CD4-positive, alpha-beta T cell treated with Interleukin-15 for 4 hours (primary cell): ENCODE data around the gene WDR27.
"Not testable (repeated sequence)": the region's sequence is repeated elsewhere in the genome, so short reads cannot be mapped to it uniquely, and the experiment has no call there.

Source experiments
- DNase-seq: peaks from one replicate; pipeline ENCODE4 v3.0.0-alpha.2; 2020; ENCODE audit warnings: low spot score

WDR27 gene

DNA sequence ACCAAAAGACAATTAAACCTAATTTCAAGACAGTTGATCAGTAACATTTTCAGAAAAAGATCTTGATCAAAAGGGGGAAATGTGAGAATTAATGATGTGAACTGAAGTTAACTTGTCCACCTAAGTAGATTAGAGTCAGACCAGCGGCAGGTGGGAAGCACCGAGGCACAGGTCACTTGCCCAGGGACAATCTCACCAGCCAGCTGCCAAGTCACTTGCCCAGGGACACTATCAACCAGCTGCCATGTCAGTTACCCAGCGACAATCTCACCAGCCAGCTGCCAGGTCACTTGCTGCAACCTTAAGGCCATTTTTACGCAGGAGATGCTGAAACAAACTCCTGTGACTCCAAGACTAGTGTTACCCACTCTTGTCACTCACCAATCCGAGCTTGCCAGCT is 260.5 kb downstream of the WDR27 start:
- DNase-seq: no peak

DNA sequence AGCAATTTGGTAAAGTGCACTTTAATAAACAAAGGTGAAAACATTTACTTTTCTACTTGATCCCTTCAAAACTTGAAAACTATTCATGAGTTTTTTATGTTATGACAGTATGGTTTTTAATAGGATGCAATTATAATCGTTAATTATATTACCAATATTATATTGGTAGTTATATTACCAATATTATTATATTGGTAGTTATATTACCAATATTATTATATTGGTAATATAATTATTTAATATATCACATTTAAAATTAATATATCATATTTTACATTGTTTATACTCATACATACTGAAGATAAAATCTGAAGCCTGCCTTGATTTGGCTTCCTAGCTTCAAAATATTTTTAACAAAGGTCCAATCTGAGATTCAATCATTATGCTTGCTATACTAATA is 262.1 kb downstream of the WDR27 start:
- no peak for DNase-seq

- DNase-seq: not testable (repeated sequence)
Observed at GRCh38 chr6:169434554-169434953, 267.3 kb downstream of the WDR27 start.

GRCh38 chr6:169429001-169429400 is 272.8 kb downstream of the WDR27 start:
- DNase-seq: no peak

GRCh38 chr6:169428532-169428931 is 273.3 kb downstream of the WDR27 start:
- DNase-seq: no peak

DNA sequence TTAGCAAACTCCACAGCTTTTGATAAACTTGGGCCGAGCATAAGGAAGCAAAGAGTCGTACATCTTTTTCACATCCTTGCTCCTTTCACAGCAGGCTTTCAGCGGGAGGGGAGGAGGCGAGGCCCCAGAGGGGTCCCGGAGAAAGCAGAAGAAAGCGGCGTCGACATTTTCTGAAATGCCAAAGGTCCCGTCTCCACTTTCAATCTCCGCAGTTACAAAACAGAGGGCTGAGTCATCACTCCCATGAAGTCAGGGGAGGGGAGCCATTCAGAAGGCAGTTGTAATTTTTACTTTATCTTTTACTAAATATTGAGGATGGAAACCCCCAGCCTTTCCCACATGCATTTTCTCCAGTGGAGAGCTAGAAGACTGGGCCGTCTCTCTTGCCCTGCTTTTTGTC is 274.0 kb downstream of the WDR27 start:
- no peak for DNase-seq

- no peak for DNase-seq
Observed at GRCh38 chr6:169426611-169427010, 275.2 kb downstream of the WDR27 start.

- no peak for DNase-seq
Observed at GRCh38 chr6:169425628-169426370, 276.0 kb downstream of the WDR27 start.

GRCh38 chr6:169424821-169425240 is 277.0 kb downstream of the WDR27 start:
- no peak for DNase-seq

DNA sequence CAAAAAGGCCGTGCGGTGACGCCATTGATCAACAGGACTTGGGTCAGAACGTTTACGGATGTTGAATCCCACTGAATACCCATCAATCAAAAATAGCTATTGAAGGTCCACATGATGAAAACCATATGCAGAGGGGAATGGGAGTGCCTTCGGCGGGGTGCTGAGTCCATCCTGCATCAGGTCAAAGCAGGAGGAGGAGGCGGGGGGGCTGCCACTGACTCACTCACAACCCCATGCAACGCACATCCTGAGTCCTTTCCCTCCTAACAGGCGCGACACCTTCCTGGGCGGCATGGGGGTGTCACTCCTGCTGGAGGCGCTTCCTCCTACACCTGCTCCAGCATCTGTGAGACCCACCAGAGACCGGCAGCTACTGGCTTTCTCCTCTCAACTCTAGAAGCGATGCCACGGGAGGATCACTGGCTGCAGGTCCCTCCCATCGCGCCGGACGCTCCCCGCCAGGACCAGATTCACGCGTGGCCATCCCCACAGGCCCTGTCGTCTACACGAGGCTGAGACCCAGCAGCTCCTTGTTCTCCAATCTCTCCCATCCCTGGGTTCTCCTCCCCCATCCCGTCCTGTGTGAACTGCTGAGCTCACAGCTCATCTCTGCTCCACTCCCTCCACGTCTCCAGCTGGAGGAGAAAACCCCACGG is 277.6 kb downstream of the WDR27 start:
- DNase-seq: no peak

DNA sequence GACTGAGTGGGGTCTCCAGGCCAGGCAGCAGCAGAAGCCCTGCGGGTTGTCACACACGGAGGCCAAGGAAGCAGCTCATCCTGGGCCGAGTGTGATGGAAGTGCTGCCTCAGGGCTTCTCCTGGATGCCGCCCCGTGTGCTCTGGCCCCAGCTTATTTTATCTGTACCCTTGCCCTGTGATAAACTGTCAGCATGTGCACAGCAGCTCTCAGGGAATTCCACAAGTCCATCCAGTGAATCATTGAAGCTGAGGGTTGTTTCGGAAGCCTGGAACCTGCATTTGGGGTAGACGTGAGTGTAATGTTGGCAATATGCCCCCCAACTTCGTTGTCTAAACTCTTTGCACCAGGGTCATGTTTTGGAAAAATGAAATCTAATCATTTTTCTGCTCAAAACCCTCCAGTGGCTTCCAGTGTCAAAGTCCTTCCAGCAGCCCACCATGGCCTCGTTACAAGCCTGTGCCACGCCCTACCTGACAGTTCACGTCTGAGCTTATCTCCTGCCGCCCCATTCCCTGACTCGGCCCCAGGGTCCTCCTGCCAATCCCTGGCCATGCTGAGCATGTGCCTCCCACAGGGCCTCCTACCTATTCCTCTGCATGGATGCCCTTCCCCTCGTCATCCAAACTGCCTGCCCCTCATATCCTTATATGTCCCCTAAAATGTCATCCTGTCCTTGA is 280.1 kb downstream of the WDR27 start:
- DNase-seq: no peak

GRCh38 chr6:169420912-169421543 is 280.8 kb downstream of the WDR27 start:
- no peak for DNase-seq

DNA sequence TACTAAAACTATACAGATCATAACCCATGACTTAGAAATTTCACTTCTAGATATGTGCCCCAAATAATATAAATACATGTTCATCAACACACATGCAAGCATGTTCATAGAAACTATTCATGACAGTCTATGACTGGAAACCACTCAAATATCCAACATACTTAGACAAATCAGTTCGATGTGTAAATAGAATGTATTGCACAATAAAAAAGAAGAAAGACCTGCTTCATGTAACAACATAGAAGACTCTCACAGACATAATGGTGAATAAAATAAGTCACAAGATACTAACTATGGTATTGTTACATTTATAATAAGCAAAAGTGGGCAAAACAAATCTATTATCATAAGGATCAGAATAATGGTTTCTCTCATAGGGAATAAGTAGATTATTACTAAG is 284.7 kb downstream of the WDR27 start:
- DNase-seq: no peak

DNA sequence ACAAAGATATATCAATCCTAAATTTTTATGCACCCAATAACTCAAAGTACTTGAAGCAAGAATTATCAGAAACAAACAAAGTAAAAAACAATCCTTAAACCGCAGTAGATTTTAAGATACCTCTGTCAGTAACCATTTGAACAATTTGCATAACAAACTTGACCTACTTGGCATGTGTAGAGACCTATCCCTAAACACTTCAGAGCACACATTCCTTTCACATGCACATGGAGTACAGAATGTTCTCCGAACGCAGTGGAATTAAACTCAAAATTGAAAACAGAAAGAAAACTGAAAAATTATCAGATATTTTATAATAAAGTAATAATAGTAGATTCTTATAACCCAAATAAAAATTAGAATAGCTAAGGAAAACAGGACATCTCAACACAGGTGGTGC is 285.6 kb downstream of the WDR27 start:
- DNase-seq: no peak

DNA sequence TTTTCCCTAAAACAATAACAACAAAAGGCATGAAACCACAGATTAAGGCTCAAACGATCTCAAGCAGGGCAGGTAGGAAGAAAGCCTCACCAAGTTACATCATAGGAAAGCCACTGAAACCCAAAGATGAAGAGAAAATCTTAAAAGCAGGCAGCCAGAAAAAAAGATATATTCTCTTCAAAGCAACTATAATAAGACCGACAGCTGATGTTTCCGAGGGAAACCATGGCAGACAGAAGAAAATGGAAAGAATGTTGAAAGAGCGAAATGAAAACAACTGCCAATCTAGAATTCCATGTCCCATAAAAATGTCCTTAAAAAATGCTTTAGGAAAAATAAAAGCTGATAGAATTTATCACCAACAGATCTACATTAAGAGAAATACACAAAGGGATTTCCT is 286.6 kb downstream of the WDR27 start:
- no peak for DNase-seq

DNA sequence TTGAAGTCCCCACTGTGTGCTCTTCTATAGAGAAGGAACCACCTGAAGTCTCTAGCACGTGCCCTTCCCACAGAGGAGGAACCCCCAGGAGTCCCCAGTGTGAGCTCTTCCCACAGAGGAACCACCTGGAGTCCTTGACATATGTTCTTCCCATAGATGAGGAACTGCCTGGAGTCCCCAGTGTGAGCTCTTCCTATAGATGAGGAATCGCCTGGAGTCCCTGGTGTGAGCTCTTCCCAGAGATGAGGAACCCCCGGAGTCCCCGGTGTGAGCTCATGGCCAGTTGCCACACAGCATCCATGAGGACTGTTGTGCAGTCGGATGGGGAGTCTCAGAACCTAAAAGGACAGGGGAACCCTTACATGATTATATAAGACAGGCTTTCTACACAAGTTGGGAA is 290.1 kb downstream of the WDR27 start:
- DNase-seq: no peak

DNA sequence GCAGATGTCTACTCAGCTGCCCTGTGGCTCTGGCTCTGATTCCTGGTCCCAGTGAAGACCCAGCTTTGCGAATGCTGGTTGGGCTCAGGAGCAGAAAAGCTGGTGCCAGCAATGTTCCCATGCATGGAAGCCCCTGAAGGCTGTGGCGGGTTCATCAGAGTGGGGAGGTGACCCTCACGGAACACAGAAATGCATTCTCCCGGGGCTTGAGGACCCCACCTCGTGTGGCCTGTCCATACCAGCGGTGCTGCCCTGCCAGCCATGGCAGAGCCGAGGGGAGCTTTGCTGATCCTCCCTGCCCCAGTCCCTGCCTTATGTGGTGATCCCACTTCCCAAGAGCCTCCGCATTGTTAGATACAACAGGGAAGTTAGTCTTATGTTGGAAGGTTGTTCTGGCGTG is 290.5 kb downstream of the WDR27 start:
- no peak for DNase-seq

DNA sequence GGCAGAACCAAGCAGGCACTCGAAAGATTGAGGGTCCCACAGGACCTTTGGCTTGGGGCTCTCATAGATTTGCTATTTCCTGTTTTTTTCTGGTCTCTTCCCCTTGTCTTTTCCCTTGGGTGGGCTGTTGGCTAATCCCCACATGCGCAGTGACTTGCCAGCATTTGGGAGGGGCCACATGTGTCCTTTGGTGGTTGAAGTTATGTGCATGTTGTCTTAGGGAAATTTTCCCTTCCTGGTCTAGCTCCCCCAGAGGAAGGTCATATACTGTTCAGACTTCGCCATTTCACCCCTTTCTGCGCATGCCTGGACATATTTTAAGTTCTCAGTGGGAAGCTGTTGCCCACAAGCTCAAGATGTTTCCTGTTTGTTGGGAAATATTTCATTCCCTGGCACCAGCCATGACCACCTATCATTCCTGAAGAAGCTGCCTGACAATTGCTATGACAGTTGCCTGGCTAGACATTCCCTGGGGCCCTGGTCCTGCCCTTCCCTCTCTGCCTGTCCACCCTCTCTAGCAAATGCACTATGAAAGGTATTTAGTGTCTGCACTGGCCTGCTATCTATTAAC is 292.0 kb downstream of the WDR27 start:
- DNase-seq: no peak

- no peak for DNase-seq
Observed at GRCh38 chr6:169407325-169407724, 294.5 kb downstream of the WDR27 start.
